ENCODE results near the gene APCDD1.
"Not testable (repeated sequence)": the region's sequence is repeated elsewhere in the genome, so short reads cannot be mapped to it uniquely, and the experiment has no call there.

The APCDD1 gene

GRCh38 chr18:10539124-10539523 is 84.7 kb downstream of the APCDD1 start:
- H3K9me3 Mint-ChIP-seq, H3K27ac Mint-ChIP-seq, H3K27me3 Mint-ChIP-seq, H3K4me3 Mint-ChIP-seq: not testable (repeated sequence)
- Mint-ChIP-seq H3K36me3 (peaks cover 33% of the 10 kb centered on the region), H3K4me1 (peaks cover 26% of the 10 kb centered on the region)

Data from activated naive CD4-positive, alpha-beta T cell treated with anti-CD3 and anti-CD28 coated beads, Interleukin-2, amount 50 U/mL, for 24 hours (primary cell).